HG03196 (cell line): ENCODE results near the gene FANCD2.
"Not testable (repeated sequence)": the region's sequence is repeated elsewhere in the genome, so short reads cannot be mapped to it uniquely, and the experiment has no call there.

ENCODE experiments used
- ATAC-seq: cut with Tn5 transposase; IDR thresholded peaks from one replicate; pipeline ENCODE4 v1.9.1; 2021; ENCODE audit not compliant: unreplicated experiment

The FANCD2 gene

DNA sequence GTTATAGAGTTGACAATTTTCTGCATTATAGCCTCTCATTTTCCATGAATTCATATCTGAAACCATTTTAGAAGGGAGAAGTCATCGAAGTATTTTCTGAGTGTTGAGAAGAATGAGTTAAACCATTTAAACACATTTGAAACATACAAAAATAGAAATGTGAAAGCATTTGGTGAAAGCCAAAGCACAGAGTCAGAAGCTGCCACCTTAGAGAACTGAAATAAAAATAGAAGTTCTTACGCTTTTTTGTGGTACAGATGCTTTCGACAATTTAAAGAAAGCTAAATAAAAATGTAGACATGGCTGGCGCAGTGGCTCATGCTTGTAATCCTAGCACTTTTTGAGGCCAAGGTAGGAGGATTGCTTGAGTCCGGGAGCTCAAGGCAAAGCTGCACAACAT is 72.8 kb downstream of the FANCD2 start:
- no peak for ATAC-seq

DNA sequence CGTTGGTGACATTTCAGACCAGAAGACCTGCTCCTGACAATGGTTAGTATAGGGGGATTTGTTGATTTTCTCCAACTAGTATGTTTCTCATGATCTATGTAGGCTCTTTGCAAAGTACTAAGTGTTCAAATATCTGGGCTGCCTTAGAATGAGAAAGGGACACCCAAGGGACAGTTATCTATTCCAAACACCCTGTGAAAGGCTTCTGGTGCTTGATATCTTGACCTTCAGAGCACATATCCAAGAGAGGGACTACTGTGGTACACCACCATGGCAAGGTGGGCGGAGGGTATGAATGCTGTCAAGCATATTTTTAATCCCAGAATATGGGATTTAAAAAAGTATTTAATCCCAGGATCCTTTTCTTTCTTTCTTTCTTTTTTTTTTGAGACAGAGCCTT is 80.7 kb downstream of the FANCD2 start:
- ATAC-seq: no peak

DNA sequence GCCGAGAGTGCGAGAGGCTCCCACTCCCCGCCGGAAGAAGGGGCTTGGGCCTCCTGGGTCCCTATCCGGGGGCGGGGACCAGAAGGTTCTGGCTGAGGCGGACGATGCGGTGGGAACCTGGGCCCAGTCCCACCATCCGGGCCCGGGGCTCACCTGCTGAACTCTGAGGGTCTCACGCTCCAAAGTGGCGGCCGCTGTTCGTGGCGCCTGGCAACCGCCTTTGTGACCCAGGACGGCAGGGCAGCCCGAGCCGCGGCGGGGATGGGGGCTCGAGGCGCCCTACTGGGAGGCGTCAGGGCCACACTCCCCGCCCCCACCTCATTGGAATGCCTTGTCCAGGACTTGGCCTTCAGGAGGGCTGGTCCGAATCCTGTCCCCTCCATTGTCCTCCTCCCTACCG is 81.9 kb downstream of the FANCD2 start, which contains the start of gene FANCD2OS:
Gene FANCD2OS, minus strand, starts transcription at position 165 of the 400 bp plus-strand sequence. CDS start 3,481 bp downstream, outside the sequence.
- no peak for ATAC-seq

DNA sequence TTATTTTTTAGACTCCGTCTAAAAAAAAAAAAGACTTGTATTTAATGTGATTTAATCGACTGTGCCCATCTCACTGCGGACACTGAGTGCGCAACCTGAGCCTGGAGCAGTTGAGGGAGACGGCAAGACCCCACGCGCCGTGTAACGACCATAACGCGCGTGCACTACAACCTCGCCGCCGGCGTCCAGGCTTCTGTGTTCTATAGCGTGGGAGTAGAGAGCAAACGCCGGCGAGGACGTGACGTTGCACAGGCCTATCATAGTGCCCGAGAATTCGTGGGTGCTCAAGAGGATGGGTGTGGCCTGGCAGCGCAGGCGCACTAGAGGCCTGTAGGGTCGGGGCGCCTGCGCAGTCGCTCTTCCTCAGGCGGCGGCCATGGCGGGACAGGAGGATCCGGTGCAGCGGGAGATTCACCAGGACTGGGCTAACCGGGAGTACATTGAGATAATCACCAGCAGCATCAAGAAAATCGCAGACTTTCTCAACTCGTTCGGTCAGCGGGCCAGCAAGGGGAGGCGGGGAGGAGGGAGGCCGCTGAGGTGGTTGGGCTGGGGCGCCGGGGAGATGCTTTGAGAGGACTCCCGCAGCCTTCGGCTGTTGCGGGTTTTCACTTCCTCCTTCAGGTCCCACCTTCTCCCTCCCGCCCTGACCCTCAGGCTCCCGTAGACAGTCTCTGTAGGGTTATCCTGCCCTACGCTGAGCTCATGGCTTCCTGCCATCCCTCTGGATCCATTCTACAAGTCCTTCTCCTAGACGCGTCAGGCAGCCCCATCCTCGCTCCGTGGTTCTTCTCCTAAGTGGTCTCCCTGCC is 89.3 kb downstream of the FANCD2 start, which contains the start of gene BRK1:
Gene BRK1, plus strand, starts transcription at position 350 of the 812 bp plus-strand sequence. Its CDS starts 27 bp downstream, at position 377.
- peak; percentile 95 for ATAC-seq

DNA sequence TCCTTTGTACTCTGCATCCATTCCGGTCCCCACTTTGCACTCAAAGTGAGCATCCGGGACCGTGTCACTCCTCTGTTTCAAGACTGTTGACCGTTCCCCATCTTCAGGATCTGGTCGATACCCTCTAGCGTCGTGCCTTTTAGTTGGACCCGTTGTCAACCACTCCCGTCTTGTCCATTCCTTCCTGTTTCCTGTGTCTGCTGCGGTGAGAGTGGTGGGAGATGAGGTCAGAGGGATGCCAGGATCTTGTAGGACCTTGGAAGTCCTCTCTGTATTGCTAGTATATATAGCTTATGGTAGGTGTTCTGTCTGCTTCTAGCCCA is 89.9 kb downstream of the FANCD2 start:
- no peak for ATAC-seq

DNA sequence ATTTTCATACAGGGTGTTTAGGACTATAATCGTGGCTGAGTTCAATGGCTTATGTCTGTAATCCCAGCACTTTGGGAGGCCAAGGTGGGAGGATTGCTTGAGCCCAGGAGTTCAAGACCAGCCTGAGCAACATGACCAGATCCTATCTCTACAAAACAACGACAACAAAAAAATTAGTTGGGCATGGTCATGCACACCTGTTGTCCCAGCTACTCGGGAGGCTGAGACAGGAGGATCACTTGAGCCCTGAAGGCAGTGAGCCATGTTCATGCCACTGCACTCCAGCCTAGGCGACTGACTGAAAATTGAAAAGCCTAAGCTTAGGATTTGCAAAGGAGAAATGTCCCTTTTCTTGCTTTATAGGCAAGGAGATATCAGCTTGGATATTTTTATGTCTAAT is 90.7 kb downstream of the FANCD2 start:
- no peak for ATAC-seq

DNA sequence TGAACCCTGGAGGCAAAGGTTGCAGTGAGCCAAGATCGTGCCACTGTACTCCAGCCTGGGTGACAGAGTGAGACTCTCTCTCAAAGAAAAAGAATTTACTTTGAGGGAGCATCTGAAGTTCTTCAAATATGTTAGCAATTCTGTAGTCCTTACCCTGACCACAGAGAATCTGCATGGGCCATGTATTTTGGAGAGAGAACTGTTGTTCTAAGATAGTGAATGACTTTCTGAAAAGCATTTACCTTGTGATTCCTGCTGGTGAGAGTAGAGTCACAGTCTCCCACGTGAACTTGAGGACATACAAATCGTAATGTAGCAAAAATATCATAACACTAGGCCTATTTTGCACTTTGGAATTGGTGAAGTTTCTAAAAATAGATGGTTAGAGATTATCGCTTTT is 93.1 kb downstream of the FANCD2 start:
- ATAC-seq: no peak

DNA sequence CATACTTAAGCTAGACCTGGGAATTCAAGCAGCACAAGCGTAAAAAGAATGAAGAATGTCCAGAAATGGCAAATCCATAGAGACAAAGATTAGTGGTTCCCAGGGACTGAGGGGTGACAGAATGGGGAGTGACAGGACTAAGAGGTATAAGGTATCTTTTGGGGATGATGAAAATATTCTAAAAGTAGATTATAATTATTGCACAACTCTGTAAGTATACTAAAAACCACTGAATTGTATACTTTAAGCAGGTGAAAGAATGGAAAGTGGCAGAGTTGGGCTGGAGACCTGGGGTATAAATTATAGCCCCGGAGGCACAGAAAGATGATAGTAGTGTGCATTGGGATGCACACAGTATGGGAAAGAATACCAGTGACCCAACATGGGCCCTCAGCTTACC is 94.8 kb downstream of the FANCD2 start:
- no peak for ATAC-seq

DNA sequence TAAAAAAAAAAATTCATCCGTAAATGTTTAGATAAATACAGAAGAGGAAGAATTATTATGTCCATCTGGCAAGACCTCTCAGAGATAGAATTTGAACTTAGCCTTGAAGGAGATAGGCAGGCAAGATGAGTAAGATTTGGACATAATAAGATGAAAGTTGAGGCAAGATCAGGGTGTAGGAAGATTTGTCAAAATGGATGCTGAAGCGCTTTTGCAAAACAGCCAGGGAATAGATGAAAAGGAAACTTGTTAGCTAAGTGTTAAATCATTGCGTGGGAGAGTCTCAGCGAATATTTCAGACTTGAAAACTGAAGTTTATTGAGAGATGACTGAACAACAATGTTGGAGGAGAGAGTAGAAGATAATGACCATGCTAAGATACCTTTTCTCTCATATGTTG is 96.5 kb downstream of the FANCD2 start:
- ATAC-seq: no peak

DNA sequence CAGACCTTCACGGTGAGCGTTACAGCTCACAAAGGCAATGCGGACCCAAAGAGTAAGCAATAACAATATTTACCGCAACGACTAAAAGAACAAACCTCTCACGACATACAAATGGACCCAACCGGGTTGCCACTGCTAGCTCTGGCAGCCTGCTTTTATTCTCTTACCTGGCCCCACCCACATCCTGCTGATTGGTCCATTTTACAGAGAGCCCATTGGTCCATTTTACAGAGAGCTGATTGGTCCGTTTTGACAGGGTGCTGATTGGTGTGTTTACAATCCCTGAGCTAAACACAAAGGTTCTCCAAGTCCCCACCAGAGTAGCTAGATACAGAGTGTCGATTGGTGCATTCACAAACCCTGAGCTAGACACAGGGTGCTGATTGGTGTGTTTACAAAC is 109.6 kb downstream of the FANCD2 start:
- ATAC-seq: not testable (repeated sequence)

DNA sequence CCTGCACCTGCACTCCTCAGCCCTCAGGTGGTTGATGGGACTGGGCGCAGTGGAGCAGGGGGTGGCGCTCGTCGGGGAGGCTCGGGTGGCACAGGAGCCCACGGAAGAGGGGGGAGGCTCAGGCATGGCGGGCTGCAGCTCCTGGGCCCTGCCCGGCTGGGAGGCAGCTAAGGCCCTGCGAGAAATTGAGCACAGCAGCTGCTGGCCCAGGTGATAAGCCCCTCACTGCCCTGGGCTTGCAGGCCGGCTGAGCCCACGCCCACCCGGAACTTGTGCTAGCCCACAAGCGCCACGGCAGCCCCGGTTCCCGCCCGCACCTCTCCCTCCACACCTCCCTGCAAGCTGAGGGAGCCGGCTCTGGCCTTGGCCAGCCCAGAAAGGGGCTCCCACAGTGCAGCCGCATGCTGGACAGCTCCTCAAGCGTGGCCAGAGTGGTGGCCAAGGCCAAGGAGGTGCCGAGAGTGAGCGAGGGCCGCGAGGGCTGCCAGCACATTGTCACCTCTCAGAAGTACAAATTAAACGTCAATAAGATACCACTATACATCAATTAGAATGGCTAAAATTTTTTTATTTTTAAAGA is 110.3 kb downstream of the FANCD2 start:
- no peak for ATAC-seq

DNA sequence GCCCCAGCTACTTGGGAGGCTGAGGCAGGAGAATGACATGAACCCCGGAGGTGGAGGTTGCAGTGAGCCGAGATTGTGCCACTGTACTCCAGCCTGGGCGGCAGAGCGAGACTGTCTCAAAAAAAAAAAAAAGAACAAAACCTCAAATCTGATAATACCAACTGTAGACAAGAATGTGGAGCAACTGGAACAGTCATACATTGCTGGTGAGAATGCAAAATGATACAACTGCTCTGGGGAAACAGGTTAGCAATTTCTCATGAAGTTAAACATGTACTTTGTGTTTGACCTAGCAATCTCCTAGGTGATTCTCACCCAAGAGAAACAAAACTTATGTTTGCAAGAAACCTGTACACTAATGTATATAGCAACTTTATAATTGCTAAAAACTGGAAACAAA is 110.9 kb downstream of the FANCD2 start:
- ATAC-seq: no peak

DNA sequence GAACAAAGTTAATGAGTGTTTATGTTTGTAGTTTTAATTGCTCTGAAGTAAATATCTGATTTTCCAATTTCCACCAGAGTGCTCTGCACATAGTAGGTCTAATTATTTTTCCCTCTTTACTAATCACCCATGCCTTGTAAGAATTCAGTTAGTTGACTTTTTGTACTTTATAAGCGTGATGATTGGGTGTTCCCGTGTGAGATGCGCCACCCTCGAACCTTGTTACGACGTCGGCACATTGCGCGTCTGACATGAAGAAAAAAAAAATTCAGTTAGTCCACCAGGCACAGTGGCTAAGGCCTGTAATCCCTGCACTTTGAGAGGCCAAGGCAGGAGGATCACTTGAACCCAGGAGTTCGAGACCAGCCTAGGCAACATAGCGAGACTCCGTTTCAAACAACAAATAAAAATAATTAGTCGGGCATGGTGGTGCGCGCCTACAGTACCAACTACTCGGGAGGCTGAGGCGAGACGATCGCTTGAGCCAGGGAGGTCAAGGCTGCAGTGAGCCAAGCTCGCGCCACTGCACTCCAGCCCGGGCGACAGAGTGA is 114.8 kb downstream of the FANCD2 start:
- ATAC-seq: no peak

DNA sequence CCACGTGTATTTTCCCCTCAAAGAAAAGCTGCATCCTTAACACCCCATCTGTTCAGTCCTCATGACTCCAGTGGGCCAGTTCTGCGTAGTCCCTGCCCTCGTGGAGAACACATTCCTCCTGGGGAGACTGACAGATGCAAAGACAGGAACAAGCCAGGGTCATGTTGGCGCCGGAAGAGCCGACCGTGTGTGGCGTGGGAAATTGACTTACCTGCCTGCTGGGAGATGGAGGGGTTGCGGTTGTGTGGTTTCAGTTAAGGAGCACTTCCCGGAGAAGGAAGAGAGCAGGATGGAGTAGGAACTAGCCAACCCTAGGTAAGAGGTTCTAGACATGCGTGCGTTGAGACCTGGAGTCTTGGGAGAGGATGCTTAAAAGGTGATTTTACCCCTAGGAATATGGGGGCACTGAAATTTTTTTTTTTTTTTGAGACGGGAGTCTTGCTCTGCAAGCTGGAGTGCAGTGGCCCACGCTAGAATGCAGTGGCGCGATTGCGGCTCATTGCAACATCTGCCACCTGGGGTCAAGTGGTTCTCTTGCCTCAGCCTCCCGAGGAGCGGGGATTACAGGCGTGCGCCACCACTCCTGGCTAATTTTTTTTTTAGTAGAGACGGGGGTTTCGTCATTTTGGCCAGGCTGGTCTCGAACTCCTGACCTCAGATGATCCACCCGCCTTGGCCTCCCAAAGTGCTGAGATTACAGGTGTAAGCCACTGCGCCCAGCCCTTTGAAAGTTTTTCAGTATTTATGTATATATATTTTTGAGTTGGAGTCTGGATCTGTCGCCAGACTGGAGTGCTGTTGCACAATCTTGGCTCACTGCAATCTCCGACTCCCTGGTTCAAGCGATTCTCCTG is 116.7 kb downstream of the FANCD2 start:
- ATAC-seq: no peak

DNA sequence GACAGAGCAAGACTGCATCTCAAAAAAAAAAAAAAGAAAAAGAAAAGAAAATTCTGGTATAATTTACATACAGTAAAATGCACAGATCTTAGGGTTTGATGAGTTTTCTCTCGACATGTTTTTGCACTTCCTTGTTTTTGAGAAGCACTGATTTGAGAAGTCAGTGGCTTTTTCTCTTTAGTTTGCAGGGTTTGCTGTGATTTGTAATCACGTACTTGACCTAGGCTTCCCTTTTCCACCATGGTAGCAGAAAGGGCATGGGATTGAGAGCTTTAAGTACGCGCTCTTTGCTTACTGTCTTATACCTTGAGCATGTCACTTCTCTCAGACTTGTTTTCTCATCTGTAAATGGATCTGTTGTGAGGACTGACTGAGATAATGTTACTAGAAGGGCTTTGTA is 119.4 kb downstream of the FANCD2 start:
- ATAC-seq: no peak

DNA sequence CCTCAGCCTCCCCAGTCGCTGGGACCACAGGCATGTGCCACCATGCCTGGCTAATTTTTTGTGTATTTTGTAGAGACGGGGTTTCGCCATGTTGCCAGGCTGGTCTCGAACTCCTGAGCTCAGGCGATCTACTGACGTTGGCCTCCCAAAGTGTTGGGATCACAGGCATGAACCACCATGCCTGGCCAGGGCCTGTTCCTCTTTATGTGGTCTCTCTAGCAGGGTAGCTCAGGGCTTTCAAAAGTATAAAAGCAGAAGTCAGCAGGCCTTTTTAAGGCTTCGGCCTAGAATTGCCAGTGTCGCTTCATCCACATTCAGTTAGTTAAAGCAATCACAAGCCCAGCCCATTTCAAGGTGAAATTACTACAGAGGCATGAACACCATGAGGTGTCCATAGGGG is 123.0 kb downstream of the FANCD2 start:
- no peak for ATAC-seq

DNA sequence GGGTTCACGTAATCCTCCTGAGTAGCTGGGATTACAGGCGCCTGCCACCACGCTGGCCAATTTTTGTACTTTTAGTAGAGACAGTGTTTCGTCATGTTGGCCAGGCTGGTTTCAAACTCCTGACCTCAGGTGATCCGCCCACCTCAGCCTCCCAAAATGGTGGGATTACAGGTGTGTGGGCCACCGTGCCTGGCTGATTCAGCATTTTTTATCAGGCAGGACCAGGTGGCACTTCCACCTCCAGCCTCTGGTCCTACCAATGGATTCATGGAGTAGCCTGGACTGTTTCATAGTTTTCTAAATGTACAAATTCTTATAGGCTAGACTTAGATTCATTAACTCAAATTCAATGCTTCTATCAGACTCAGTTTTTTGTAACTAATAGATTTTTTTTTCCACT is 124.8 kb downstream of the FANCD2 start:
- no peak for ATAC-seq
